Measurements from ENCODE around the gene GRAMD2B. TPM values are rescaled to one million over a fixed set of nuclear protein-coding genes. Genes with fewer than 3 reads are reported as not detected.
A peak's percentile ranks its signal among the peaks of the same experiment; 100 is the strongest.

Gene GRAMD2B
- total RNA-seq, 2 experiments from 2014 or later = 7.2 to 9.4 TPM

DNA sequence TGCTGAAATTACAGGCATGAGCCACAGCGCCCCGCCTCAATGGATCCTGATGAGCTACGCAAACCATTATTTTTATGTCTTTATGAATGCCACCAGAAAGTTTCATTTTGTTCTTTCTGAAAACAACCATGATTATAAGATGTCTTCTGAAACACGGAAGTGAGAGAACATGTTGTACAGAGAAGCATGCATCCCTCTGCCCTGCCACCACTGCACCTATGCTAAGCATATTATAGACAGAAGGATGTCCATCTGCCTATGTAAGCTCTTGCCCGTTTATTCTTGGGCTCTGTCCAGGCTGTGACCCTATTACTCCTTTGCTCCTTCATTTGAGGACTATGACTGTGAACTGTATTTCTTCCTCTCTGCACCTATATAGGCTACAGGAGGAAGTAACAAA lies 74.3 kb downstream of the GRAMD2B start:
- no peak overlapping the region for H3K27ac ChIP-seq (ENCODE audit: low read depth in 1 of 2, low read length in 2 of 2)
- no peak for DNase-seq
- no peak for ATAC-seq (ENCODE audit: poor library complexity)
- no peak overlapping the region for H3K4me3 ChIP-seq (ENCODE audit: low read length)
- no peaks in the 10 kb centered on the region for H3K9me3 ChIP-seq (ENCODE audit: control insufficient read depth in 1 of 2, insufficient read depth in 1 of 2, low read length in 2 of 2)
- H3K4me1 ChIP-seq (ENCODE audit: insufficient read depth, low read length) = peaks cover 10% of the 10 kb centered on the region
- no peaks in the 10 kb centered on the region for H3K9me3 Mint-ChIP-seq
- H3K27me3 ChIP-seq (ENCODE audit: control insufficient read depth in 1 of 2, insufficient read depth in 2 of 2, low read length in 2 of 2) = no peaks in the 10 kb centered on the region
- H3K4me1 Mint-ChIP-seq (ENCODE audit: low read depth) = peaks cover 32% of the 10 kb centered on the region
- ChIA-PET POLR2A (no interaction called here), CTCF (no interaction called here)
- intact Hi-C loops (cut with DNase I, micrococcal nuclease) = loop anchor here (5.0 kb wide), 3 partner anchors 35 to 75 kb away; partner anchors contain the start of gene GRAMD2B (in 1 of the 2)
- peaks cover 4% of the 10 kb centered on the region for H3K36me3 Mint-ChIP-seq (ENCODE audit: low read depth)
- no peaks in the 10 kb centered on the region for H3K36me3 ChIP-seq (ENCODE audit: insufficient read depth, low read length)
- H3K4me3 Mint-ChIP-seq = no peak overlapping the region
- no peak overlapping the region for H3K27ac Mint-ChIP-seq
- TF ChIP-seq, protein P1, sequence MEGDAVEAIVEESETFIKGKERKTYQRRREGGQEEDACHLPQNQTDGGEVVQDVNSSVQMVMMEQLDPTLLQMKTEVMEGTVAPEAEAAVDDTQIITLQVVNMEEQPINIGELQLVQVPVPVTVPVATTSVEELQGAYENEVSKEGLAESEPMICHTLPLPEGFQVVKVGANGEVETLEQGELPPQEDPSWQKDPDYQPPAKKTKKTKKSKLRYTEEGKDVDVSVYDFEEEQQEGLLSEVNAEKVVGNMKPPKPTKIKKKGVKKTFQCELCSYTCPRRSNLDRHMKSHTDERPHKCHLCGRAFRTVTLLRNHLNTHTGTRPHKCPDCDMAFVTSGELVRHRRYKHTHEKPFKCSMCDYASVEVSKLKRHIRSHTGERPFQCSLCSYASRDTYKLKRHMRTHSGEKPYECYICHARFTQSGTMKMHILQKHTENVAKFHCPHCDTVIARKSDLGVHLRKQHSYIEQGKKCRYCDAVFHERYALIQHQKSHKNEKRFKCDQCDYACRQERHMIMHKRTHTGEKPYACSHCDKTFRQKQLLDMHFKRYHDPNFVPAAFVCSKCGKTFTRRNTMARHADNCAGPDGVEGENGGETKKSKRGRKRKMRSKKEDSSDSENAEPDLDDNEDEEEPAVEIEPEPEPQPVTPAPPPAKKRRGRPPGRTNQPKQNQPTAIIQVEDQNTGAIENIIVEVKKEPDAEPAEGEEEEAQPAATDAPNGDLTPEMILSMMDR (IDR thresholded peaks at IDR 0.05) = no peak
- H3K27me3 Mint-ChIP-seq = no peaks in the 10 kb centered on the region

DNA sequence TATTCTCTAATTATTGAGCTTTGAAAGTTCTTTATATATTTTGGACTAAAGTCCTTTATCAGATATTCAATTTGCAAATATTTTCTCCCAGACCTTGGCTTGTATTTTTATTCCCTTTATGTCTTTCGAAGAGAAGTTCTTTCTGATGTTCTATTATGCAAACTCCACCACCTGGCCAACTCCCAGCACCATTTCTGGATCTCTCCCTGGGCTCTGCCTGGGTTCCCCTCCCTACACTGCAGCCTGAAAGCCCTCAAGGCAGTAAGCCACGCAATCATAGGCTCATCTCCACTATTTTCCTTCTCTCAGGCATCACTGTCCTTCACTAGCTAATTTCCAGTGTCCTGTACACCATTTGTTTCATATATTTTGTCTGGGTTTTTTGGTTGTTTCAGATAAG lies 76.1 kb downstream of the GRAMD2B start:
- Mint-ChIP-seq H3K27ac (peak overlapping the region; percentile 82), H3K9me3 (no peaks in the 10 kb centered on the region), H3K4me1 (ENCODE audit: low read depth) (peaks cover 42% of the 10 kb centered on the region), H3K27me3 (no peaks in the 10 kb centered on the region), H3K36me3 (ENCODE audit: low read depth) (peaks cover 4% of the 10 kb centered on the region), H3K4me3 (no peak overlapping the region)
- Histone ChIP-seq H3K4me3 (ENCODE audit: low read length) (no peak overlapping the region), H3K4me1 (ENCODE audit: insufficient read depth, low read length) (peaks cover 10% of the 10 kb centered on the region), H3K9me3 (ENCODE audit: control insufficient read depth in 1 of 2, insufficient read depth in 1 of 2, low read length in 2 of 2) (no peaks in the 10 kb centered on the region), H3K36me3 (ENCODE audit: insufficient read depth, low read length) (no peaks in the 10 kb centered on the region), H3K27ac (ENCODE audit: low read depth in 1 of 2, low read length in 2 of 2) (no peak overlapping the region), H3K27me3 (ENCODE audit: control insufficient read depth in 1 of 2, insufficient read depth in 2 of 2, low read length in 2 of 2) (no peaks in the 10 kb centered on the region)
- TF ChIP-seq, protein P1 (IDR thresholded peaks at IDR 0.05) = no peak
- ATAC-seq (ENCODE audit: poor library complexity) (no peak), DNase-seq (no peak)
- CTCF ChIA-PET = interaction anchor here (0.8 to 1.6 kb wide), 8 partner anchors 9 to 161 kb away, joined by 3 to 12 read pairs (median 6); no protein-coding TSS in a partner anchor
- intact Hi-C loops (cut with DNase I, micrococcal nuclease) = loop anchor here (5.0 kb wide), 3 partner anchors 37 to 77 kb away; partner anchors contain the start of gene GRAMD2B (in 1 of the 2)
- POLR2A ChIA-PET = interaction anchor here (1.0 to 1.8 kb wide), 7 partner anchors 10 to 278 kb away, joined by 3 to 14 read pairs (median 5); partner anchors contain the start of genes GRAMD2B and LMNB1

DNA sequence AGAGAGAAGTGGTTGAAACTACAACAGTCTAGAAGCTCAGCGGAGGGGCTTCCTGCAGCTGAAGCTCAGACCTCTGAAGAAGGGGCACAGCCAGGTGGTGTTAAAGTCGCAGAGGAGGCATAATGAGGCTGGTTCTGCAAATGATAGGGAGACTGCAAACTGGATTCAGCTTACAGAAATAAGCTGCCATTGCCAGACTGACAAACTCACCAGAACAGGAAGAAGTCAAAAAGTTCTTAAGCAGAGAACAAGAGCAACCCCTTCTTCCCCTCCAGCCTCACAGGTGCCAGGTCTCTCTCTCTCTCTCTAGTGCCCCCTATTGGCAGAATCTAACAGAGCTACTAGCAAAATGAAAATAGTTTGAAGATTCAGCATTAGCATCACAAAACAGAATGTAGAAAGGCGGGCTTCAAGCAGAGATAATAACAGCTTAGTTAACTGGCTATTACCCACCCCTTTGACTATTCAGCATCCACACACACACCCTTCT lies 76.7 kb downstream of the GRAMD2B start:
- Histone ChIP-seq H3K36me3 (ENCODE audit: insufficient read depth, low read length) (no peaks in the 10 kb centered on the region), H3K9me3 (ENCODE audit: control insufficient read depth in 1 of 2, insufficient read depth in 1 of 2, low read length in 2 of 2) (no peaks in the 10 kb centered on the region), H3K27me3 (ENCODE audit: control insufficient read depth in 1 of 2, insufficient read depth in 2 of 2, low read length in 2 of 2) (no peaks in the 10 kb centered on the region), H3K4me1 (ENCODE audit: insufficient read depth, low read length) (peaks cover 10% of the 10 kb centered on the region), H3K4me3 (ENCODE audit: low read length) (no peak overlapping the region), H3K27ac (ENCODE audit: low read depth in 1 of 2, low read length in 2 of 2) (no peak overlapping the region)
- CTCF ChIA-PET = interaction anchor here (0.5 to 1.6 kb wide), 18 partner anchors 9 to 235 kb away, joined by 3 to 12 read pairs (median 5); no protein-coding TSS in a partner anchor
- TF ChIP-seq, protein P1 (IDR thresholded peaks at IDR 0.05) = peak; percentile 68
- intact Hi-C loops (cut with DNase I, micrococcal nuclease) = loop anchor here (1.0 to 5.0 kb wide), 6 partner anchors 38 to 146 kb away; partner anchors contain the start of gene GRAMD2B (in 2 of the 2)
- Mint-ChIP-seq H3K27ac (peak overlapping the region; percentile 82), H3K36me3 (ENCODE audit: low read depth) (peaks cover 4% of the 10 kb centered on the region), H3K4me3 (peak overlapping the region; percentile 11), H3K9me3 (no peaks in the 10 kb centered on the region), H3K4me1 (ENCODE audit: low read depth) (peaks cover 45% of the 10 kb centered on the region), H3K27me3 (no peaks in the 10 kb centered on the region)
- POLR2A ChIA-PET = interaction anchor here (0.7 to 1.8 kb wide), 10 partner anchors 9 to 277 kb away, joined by 3 to 14 read pairs (median 4); partner anchors contain the start of genes GRAMD2B and LMNB1
- peak in 8 of 14 experiments; percentile 8 to 77 (median 36) for DNase-seq
- peak; percentile 79 for ATAC-seq (ENCODE audit: poor library complexity)

All from CD4-positive, alpha-beta T cell (primary cell).